Colonic mucosa (tissue), 4 donors: Measurements from ENCODE around the gene AUTS2. TPM values are rescaled to one million over a fixed set of nuclear protein-coding genes. Genes with fewer than 3 reads are reported as not detected.

Experiments
- DNase-seq: peaks from one replicate; pipeline ENCODE4 v3.0.0-alpha.2; 2020
- H3K27ac ChIP-seq: fragments of 200-600 bp; one replicate; pipeline ENCODE4 v1.8.0; 2021
- H3K27me3 ChIP-seq: fragments of 200-600 bp; one replicate; pipeline ENCODE4 v1.8.0; 2021
- H3K36me3 ChIP-seq: fragments of 200-600 bp; one replicate; pipeline ENCODE4 v1.8.0; 2021
- H3K4me1 ChIP-seq: fragments of 200-600 bp; one replicate; pipeline ENCODE4 v1.8.0; 2021; ENCODE audit warnings: mild to moderate bottlenecking
- H3K4me3 ChIP-seq: fragments of 200-600 bp; one replicate; pipeline ENCODE4 v1.8.0; 2021
- H3K9ac ChIP-seq, 2 donors: one replicate each; pipeline ENCODE4 v1.7.0; 2013; ENCODE audit warnings: control low read depth in 2 of 2, low read depth in 2 of 2, low read length in 2 of 2
- H3K9me3 ChIP-seq: fragments of 200-600 bp; one replicate; pipeline ENCODE4 v1.8.0; 2021
- intact Hi-C: fragments of 100-400 bp; cut with DNase I; formaldehyde crosslinking; loops from one replicate; pipeline ENCODE4 v1.14.1; 2022
- total RNA-seq, 2 donors: library from RNA; stranded (reverse); fragmentation: NEBNext Ultra II Directional in 1 of 2; extraction: Animal tissue kit (Norgen Biotek cat#: 25700) in 1 of 2; gene quantifications; one replicate each; pipeline ENCODE4 v1.2.1, GENCODE V29; 2021
- TF ChIP-seq, protein P1 (sequence below): fragments of 200-600 bp; IDR thresholded peaks from one replicate; pipeline ENCODE4 v1.8.0; 2022; ENCODE audit warnings: antibody characterized with exemption, mild to moderate bottlenecking
- donor health status: healthy.
- donor health status: DM: no; HTN: no; CAD: no.
- donor health status: DM: no; HTN: no; CAD: no.

The AUTS2 gene
- total RNA-seq, 2 donors from 2014 or later = 39.8 to 42.3 TPM

GRCh38 chr7:69845721-69846495, 247.6 kb downstream of the AUTS2 start:
- Histone ChIP-seq H3K27me3 (no peaks in the 10 kb centered on the region), H3K36me3 (no peaks in the 10 kb centered on the region), H3K4me3 (no peak overlapping the region), H3K9ac (no peak overlapping the region), H3K27ac (no peak overlapping the region), H3K4me1 (no peaks in the 10 kb centered on the region), H3K9me3 (no peaks in the 10 kb centered on the region)
- no peak for DNase-seq
- TF ChIP-seq, protein P1, sequence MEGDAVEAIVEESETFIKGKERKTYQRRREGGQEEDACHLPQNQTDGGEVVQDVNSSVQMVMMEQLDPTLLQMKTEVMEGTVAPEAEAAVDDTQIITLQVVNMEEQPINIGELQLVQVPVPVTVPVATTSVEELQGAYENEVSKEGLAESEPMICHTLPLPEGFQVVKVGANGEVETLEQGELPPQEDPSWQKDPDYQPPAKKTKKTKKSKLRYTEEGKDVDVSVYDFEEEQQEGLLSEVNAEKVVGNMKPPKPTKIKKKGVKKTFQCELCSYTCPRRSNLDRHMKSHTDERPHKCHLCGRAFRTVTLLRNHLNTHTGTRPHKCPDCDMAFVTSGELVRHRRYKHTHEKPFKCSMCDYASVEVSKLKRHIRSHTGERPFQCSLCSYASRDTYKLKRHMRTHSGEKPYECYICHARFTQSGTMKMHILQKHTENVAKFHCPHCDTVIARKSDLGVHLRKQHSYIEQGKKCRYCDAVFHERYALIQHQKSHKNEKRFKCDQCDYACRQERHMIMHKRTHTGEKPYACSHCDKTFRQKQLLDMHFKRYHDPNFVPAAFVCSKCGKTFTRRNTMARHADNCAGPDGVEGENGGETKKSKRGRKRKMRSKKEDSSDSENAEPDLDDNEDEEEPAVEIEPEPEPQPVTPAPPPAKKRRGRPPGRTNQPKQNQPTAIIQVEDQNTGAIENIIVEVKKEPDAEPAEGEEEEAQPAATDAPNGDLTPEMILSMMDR = no peak
- intact Hi-C loops = no loop called here

DNA sequence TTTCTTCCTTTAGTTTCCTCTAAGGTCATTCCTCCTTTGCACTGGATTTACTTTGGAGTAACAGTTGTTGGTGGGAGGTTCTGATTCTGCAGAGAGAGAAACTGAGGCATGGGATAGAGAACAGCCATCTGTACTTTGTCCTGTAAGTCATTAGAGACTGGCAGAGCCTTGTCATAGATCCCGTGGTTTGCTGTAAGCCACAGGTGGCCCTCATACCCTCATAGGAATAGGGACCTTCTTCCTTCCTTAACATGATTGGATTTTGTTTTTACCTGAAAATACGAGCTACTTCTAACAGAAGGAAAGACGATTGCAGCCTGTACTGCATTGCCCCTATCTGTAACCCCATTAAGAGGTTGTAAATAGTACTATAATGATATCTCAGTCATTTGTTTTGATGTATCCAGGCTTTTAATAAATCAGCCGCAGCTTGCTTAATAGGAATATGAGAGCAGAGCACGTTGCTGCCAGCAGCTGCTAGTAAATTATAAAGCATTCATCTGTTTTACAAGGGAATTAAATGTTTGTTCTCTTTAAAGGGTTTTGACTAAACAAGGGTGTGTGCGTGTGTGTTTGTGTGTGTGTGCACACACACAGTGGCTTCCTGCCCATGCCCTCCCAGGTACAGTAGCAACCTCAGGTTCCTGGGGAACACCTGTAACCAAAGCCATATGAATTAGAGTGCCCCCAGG, 249.8 kb downstream of the AUTS2 start:
- Histone ChIP-seq H3K27me3 (no peaks in the 10 kb centered on the region), H3K9me3 (no peaks in the 10 kb centered on the region), H3K36me3 (no peaks in the 10 kb centered on the region), H3K4me3 (no peak overlapping the region), H3K9ac (no peak overlapping the region), H3K27ac (no peak overlapping the region), H3K4me1 (no peaks in the 10 kb centered on the region)
- DNase-seq = no peak
- intact Hi-C loops = no loop called here
- TF ChIP-seq, protein P1 = no peak

DNA sequence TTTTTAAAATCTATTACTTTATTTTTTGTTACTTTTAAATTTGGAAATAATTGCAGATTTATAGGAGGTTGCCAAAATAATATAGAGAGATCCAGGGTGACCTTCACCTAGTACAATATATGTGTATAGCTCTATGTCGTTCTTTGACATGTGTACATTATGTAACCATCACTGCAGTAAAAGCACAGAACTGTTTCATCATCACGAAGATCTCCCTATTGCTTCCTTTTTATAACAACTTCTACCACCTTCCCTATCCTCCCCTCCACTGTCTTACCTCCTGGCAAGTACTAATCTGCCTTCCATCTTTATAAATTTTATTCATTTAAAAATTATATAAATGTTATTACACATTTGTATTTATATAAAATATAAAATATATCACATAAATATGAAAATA, 251.0 kb downstream of the AUTS2 start:
- intact Hi-C loops = no loop called here
- no peaks in the 10 kb centered on the region for H3K4me1 ChIP-seq
- no peak overlapping the region for H3K27ac ChIP-seq
- H3K4me3 ChIP-seq = no peak overlapping the region
- H3K9me3 ChIP-seq = no peaks in the 10 kb centered on the region
- DNase-seq = no peak
- H3K9ac ChIP-seq = no peak overlapping the region
- TF ChIP-seq, protein P1 = no peak
- no peaks in the 10 kb centered on the region for H3K36me3 ChIP-seq
- no peaks in the 10 kb centered on the region for H3K27me3 ChIP-seq

DNA sequence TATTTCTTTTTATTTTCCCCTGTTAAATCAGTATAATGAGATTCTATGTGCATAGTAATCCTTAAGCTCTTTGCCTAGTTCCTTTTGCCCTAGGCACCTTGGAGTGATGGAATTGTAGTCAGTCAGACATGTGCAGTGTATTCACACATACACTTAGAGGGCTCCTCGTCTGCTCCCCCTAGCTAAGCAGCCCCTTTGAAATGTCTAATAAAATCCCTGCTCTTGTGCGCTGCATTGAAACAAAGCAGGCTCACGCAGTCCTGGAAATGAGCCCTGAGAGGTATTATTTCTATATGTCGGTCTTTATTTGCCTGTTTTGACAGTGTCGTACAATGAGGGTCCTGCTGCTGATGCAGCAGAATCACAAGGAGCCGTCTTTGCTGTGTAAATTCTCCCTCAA, 258.7 kb downstream of the AUTS2 start:
- H3K4me3 ChIP-seq = no peak overlapping the region
- intact Hi-C loops = no loop called here
- H3K4me1 ChIP-seq = no peaks in the 10 kb centered on the region
- DNase-seq = no peak
- no peak overlapping the region for H3K9ac ChIP-seq
- no peaks in the 10 kb centered on the region for H3K27me3 ChIP-seq
- no peak overlapping the region for H3K27ac ChIP-seq
- H3K36me3 ChIP-seq = no peaks in the 10 kb centered on the region
- TF ChIP-seq, protein P1 = no peak
- H3K9me3 ChIP-seq = no peaks in the 10 kb centered on the region

DNA sequence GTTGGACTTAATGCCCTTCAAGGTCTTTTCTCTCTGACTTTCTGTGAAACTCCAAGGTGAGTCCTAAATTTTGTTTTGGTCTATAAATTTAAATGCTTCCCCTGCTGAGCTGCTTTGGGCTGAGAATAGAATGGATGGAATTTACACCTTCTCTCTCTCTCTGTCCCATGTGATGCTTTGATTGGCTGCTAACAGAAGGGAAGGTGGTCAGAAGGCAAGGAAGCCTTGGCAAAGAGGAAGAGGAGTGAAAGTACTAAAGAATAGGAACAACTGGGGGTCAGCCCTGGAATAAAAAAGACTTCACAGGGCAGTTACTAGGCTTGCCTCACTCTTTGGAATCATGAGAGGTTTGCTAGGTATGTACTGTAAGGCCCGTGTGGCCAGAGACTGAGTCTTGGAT, 260.2 kb downstream of the AUTS2 start:
- H3K9ac ChIP-seq = no peak overlapping the region
- no peaks in the 10 kb centered on the region for H3K36me3 ChIP-seq
- H3K4me3 ChIP-seq = no peak overlapping the region
- no peaks in the 10 kb centered on the region for H3K27me3 ChIP-seq
- no peaks in the 10 kb centered on the region for H3K9me3 ChIP-seq
- H3K27ac ChIP-seq = no peak overlapping the region
- DNase-seq = no peak
- intact Hi-C loops = no loop called here
- TF ChIP-seq, protein P1 = no peak
- no peaks in the 10 kb centered on the region for H3K4me1 ChIP-seq
